RPMI8226 (cell line): ENCODE measurements around the gene PTDSS2.

Experiments
- DNase-seq: peaks from one replicate; pipeline ENCODE4 v3.0.0-alpha.2; 2015

The PTDSS2 gene

GRCh38 chr11:533586-534395 is 83.7 kb downstream of the PTDSS2 start:
- DNase-seq = no peak

- DNase-seq = peak; percentile 88
Observed at GRCh38 chr11:534396-535209, 84.5 kb downstream of the PTDSS2 start.

GRCh38 chr11:535210-535518 is 85.1 kb downstream of the PTDSS2 start:
- no peak for DNase-seq

- DNase-seq = peak; percentile 94
Observed at GRCh38 chr11:535519-536454, 85.7 kb downstream of the PTDSS2 start, which contains the start of gene HRAS. Gene HRAS, minus strand, starts transcription at chr11:535576.

- DNase-seq = peak; percentile 94
Observed at GRCh38 chr11:536841-537621, 87.0 kb downstream of the PTDSS2 start, which contains the start of gene LRRC56. Gene LRRC56, plus strand, starts transcription at chr11:537527. Its CDS starts 3,158 bp downstream, at chr11:540685.

- DNase-seq = no peak
Observed at GRCh38 chr11:537622-538430, 87.7 kb downstream of the PTDSS2 start.

GRCh38 chr11:538431-539051 is 88.5 kb downstream of the PTDSS2 start:
- DNase-seq = no peak

- no peak for DNase-seq
Observed at GRCh38 chr11:539971-540481, 89.9 kb downstream of the PTDSS2 start.
